RWPE2 (cell line): Measurements from ENCODE around the gene TP73.

Source experiments
- ATAC-seq: fragments of 200-7000 bp; cut with Tn5 transposase; 3 replicates; pipeline ENCODE4 v1.9.1; 2021; ENCODE audit warnings: low read depth
- DNase-seq: peaks from one replicate; pipeline ENCODE4 v3.0.0-alpha.2; 2020; ENCODE audit warnings: low spot score
- H3K27ac ChIP-seq: fragments of 450-650 bp; 2 replicates; pipeline ENCODE4 v1.5.1; 2017; ENCODE audit warnings: mild to moderate bottlenecking; ENCODE audit not compliant: poor library complexity, severe bottlenecking
- H3K27me3 ChIP-seq: fragments of 250-450 bp; sonication (Bioruptor Pico); 2 replicates; pipeline ENCODE4 v1.5.1; 2021; ENCODE audit warnings: mild to moderate bottlenecking, moderate library complexity; ENCODE audit not compliant: insufficient read depth, poor library complexity, severe bottlenecking
- H3K36me3 ChIP-seq: fragments of 250-450 bp; sonication (Bioruptor Pico); 2 replicates; pipeline ENCODE4 v1.5.1; 2020; ENCODE audit warnings: low read depth, mild to moderate bottlenecking, moderate library complexity
- H3K4me1 ChIP-seq: fragments of 250-450 bp; sonication (Bioruptor Pico); 2 replicates; pipeline ENCODE4 v1.5.1; 2021; ENCODE audit warnings: mild to moderate bottlenecking, moderate library complexity; ENCODE audit not compliant: insufficient read depth, poor library complexity, severe bottlenecking
- H3K4me3 ChIP-seq: fragments of 250-450 bp; sonication (Bioruptor Pico); 2 replicates; pipeline ENCODE4 v1.5.1; 2021; ENCODE audit warnings: mild to moderate bottlenecking, moderate library complexity; ENCODE audit not compliant: severe bottlenecking
- H3K9me3 ChIP-seq: fragments of 250-450 bp; sonication (Bioruptor Pico); 2 replicates; pipeline ENCODE4 v1.5.1; 2021; ENCODE audit warnings: mild to moderate bottlenecking, moderate library complexity; ENCODE audit not compliant: severe bottlenecking
- TF ChIP-seq, protein P1 (sequence below): fragments of 450-650 bp; IDR thresholded peaks from one replicate; pipeline ENCODE4 v1.5.1; 2017; ENCODE audit warnings: mild to moderate bottlenecking, moderate library complexity; ENCODE audit not compliant: poor library complexity, severe bottlenecking

The TP73 gene

GRCh38 chr1:3735027-3735681 lies 82.8 kb downstream of the TP73 start:
- DNase-seq = no peak
- H3K36me3 ChIP-seq = peaks cover 30% of the 10 kb centered on the region
- ATAC-seq = no peak
- H3K4me1 ChIP-seq = no peaks in the 10 kb centered on the region
- no peak overlapping the region for H3K4me3 ChIP-seq
- no peak overlapping the region for H3K27ac ChIP-seq
- H3K9me3 ChIP-seq = no peaks in the 10 kb centered on the region
- H3K27me3 ChIP-seq = no peaks in the 10 kb centered on the region
- TF ChIP-seq, protein P1, sequence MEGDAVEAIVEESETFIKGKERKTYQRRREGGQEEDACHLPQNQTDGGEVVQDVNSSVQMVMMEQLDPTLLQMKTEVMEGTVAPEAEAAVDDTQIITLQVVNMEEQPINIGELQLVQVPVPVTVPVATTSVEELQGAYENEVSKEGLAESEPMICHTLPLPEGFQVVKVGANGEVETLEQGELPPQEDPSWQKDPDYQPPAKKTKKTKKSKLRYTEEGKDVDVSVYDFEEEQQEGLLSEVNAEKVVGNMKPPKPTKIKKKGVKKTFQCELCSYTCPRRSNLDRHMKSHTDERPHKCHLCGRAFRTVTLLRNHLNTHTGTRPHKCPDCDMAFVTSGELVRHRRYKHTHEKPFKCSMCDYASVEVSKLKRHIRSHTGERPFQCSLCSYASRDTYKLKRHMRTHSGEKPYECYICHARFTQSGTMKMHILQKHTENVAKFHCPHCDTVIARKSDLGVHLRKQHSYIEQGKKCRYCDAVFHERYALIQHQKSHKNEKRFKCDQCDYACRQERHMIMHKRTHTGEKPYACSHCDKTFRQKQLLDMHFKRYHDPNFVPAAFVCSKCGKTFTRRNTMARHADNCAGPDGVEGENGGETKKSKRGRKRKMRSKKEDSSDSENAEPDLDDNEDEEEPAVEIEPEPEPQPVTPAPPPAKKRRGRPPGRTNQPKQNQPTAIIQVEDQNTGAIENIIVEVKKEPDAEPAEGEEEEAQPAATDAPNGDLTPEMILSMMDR = no peak

- no peaks in the 10 kb centered on the region for H3K27me3 ChIP-seq
- ATAC-seq (no peak), DNase-seq (no peak)
- H3K27ac ChIP-seq = no peak overlapping the region
- no peak overlapping the region for H3K4me3 ChIP-seq
- no peaks in the 10 kb centered on the region for H3K9me3 ChIP-seq
- peaks cover 33% of the 10 kb centered on the region for H3K36me3 ChIP-seq
- no peaks in the 10 kb centered on the region for H3K4me1 ChIP-seq
- TF ChIP-seq, protein P1 = no peak
Measured at GRCh38 chr1:3735688-3736087, 83.4 kb downstream of the TP73 start.

GRCh38 chr1:3736131-3736561 lies 83.8 kb downstream of the TP73 start:
- H3K36me3 ChIP-seq = peaks cover 38% of the 10 kb centered on the region
- H3K4me1 ChIP-seq = no peaks in the 10 kb centered on the region
- no peak overlapping the region for H3K27ac ChIP-seq
- TF ChIP-seq, protein P1 = no peak
- no peaks in the 10 kb centered on the region for H3K9me3 ChIP-seq
- no peaks in the 10 kb centered on the region for H3K27me3 ChIP-seq
- ATAC-seq (no peak), DNase-seq (peak; percentile 42)
- no peak overlapping the region for H3K4me3 ChIP-seq

- Histone ChIP-seq H3K27ac (no peak overlapping the region), H3K4me3 (no peak overlapping the region), H3K4me1 (no peaks in the 10 kb centered on the region), H3K9me3 (no peaks in the 10 kb centered on the region), H3K36me3 (peaks cover 38% of the 10 kb centered on the region), H3K27me3 (no peaks in the 10 kb centered on the region)
- ATAC-seq = no peak
- TF ChIP-seq, protein P1 = no peak
- peak; percentile 51 for DNase-seq
Measured at GRCh38 chr1:3736708-3737107, 84.4 kb downstream of the TP73 start.

DNA sequence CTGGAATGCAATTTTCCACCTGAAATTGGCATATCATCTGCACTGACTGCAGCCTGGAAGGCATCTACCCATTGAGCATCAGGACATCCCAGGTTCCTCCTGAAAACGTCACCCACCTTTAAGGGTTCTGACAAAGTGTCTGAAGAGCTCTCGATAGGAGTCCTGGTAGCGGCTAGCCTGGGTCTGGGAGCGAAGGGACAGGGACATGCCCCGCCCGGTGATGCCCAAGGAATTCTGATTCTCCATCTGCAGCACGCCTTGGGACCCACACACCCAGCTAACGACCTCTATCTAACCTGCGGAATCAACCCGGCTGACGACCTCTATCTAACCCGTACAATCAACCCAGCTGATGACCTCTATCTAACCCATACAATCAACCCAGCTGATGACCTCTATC lies 86.6 kb downstream of the TP73 start:
- DNase-seq = peak; percentile 59
- TF ChIP-seq, protein P1 = no peak
- H3K4me3 ChIP-seq = no peak overlapping the region
- H3K27me3 ChIP-seq = no peaks in the 10 kb centered on the region
- peaks cover 57% of the 10 kb centered on the region for H3K36me3 ChIP-seq
- H3K27ac ChIP-seq = no peak overlapping the region
- no peaks in the 10 kb centered on the region for H3K4me1 ChIP-seq
- H3K9me3 ChIP-seq = no peaks in the 10 kb centered on the region
- ATAC-seq = no peak
